Liver (tissue), 2 donors: ENCODE results near the gene CCDC137.

Experiments used
- CTCF ChIP-seq: fragments of 150-350 bp; IDR thresholded peaks from 2 replicates; pipeline ENCODE4 v1.5.1; 2017; ENCODE audit warnings: improper control_type of control experiment, low read depth, low read length; ENCODE audit not compliant: missing input control
- MAX ChIP-seq: IDR thresholded peaks from 2 replicates; pipeline ENCODE4 v1.6.1; 2016; ENCODE audit warnings: antibody characterized with exemption
- REST ChIP-seq: IDR thresholded peaks from 2 replicates; pipeline ENCODE4 v1.6.1; 2016; ENCODE audit warnings: antibody characterized with exemption, mild to moderate bottlenecking
- YY1 ChIP-seq: IDR thresholded peaks from 2 replicates; pipeline ENCODE4 v1.6.1; 2016; ENCODE audit warnings: antibody characterized with exemption, mild to moderate bottlenecking
- donor health status: healthy.

GRCh38 chr17:81705518-81706231 is 39.1 kb downstream of the CCDC137 start:
- TF ChIP-seq YY1, result no peak
- TF ChIP-seq CTCF, result no peak
- no peak for TF ChIP-seq MAX
- no peak for TF ChIP-seq REST
